H1 (cell line): ENCODE results near the gene WDR38. TPM values are rescaled to one million over a fixed set of nuclear protein-coding genes. Genes with fewer than 3 reads are reported as not detected.

ENCODE experiments used
- CTCF ChIA-PET: fragments of 300-600 bp; sonication (Branson Sonifier 250); formaldehyde crosslinking; loops from one replicate; lab custom pipeline; 2021; ENCODE audit not compliant: partially characterized antibody; lab: Charles Lee
- POLR2A ChIA-PET: fragments of 300-600 bp; sonication (Branson Sonifier 250); formaldehyde crosslinking; loops from one replicate; lab custom pipeline; 2021; ENCODE audit warnings: inconsistent platforms; ENCODE audit not compliant: partially characterized antibody; lab: Charles Lee
- DNase-seq, 2 experiments: peaks; one replicate each; pipeline versions ENCODE4 v3.0.0 to v3.0.0-alpha.2; 2010 to 2022; ENCODE audit warnings: low spot score in 2 of 2, low read depth in 1 of 2, mixed read lengths in 1 of 2
- FAIRE-seq: peaks from 2 replicates; lab custom pipeline; 2011; peaks lifted over from hg19 to GRCh38; lab: Jason Lieb, UNC
- H2AFZ ChIP-seq: 2 replicates; pipeline ENCODE4 v1.8.1; 2012; ENCODE audit warnings: low read length, inconsistent platforms
- H2AK5ac ChIP-seq: 2 replicates; pipeline ENCODE4 v1.6.1; 2013; ENCODE audit warnings: low read depth, low read length
- H2BK120ac ChIP-seq: replicated peaks from 2 replicates; pipeline ENCODE3; 2013; ENCODE audit warnings: low read depth, low read length, inconsistent platforms
- H2BK12ac ChIP-seq: 2 replicates; pipeline ENCODE4 v1.6.1; 2013; ENCODE audit warnings: low read depth, low read length
- H2BK15ac ChIP-seq: 2 replicates; pipeline ENCODE4 v1.6.1; 2013; ENCODE audit warnings: low read length
- H2BK20ac ChIP-seq: 2 replicates; pipeline ENCODE4 v1.6.1; 2013; ENCODE audit warnings: low read length
- H2BK5ac ChIP-seq: 2 replicates; pipeline ENCODE4 v1.6.1; 2013; ENCODE audit warnings: low read depth, low read length
- H3K14ac ChIP-seq: 2 replicates; pipeline ENCODE4 v1.6.1; 2013; ENCODE audit warnings: inconsistent platforms; ENCODE audit not compliant: insufficient read length
- H3K18ac ChIP-seq: 2 replicates; pipeline ENCODE4 v1.6.1; 2013; ENCODE audit warnings: low read length; ENCODE audit errors: extremely low read depth
- H3K23ac ChIP-seq: 2 replicates; pipeline ENCODE4 v1.6.1; 2013; ENCODE audit warnings: inconsistent platforms; ENCODE audit not compliant: insufficient read length
- H3K23me2 ChIP-seq: 2 replicates; pipeline ENCODE4 v1.6.1; 2013; ENCODE audit warnings: low read depth, low read length
- H3K27ac ChIP-seq: 2 replicates; pipeline ENCODE4 v1.6.1; 2011; ENCODE audit warnings: low read depth, low read length, inconsistent platforms
- H3K27me3 ChIP-seq, 4 experiments: replicated peaks in 1 of 4; 1 replicate in 1 of 4; 2 replicates in 3 of 4; pipeline versions ENCODE4 v1.6.1 to v1.8.1; 2011 to 2013; ENCODE audit warnings: low read length in 3 of 4, mild to moderate bottlenecking in 3 of 4, inconsistent platforms in 2 of 4, mixed read lengths in 2 of 4, moderate library complexity in 1 of 4; ENCODE audit not compliant: control insufficient read depth in 3 of 4, insufficient read depth in 3 of 4; ENCODE audit errors: extremely low read depth in 1 of 4
- H3K36me3 ChIP-seq, 4 experiments: 2 replicates each; pipeline versions ENCODE4 v1.6.1 to v1.8.1; 2011 to 2013; ENCODE audit warnings: mild to moderate bottlenecking in 4 of 4, low read length in 3 of 4, moderate library complexity in 2 of 4, control low read depth in 1 of 4, inconsistent platforms in 1 of 4; ENCODE audit not compliant: insufficient read depth in 4 of 4, control insufficient read depth in 2 of 4
- H3K4ac ChIP-seq: replicated peaks from 2 replicates; pipeline ENCODE3; 2013; ENCODE audit warnings: low read length, low read depth, mixed read lengths, inconsistent platforms; ENCODE audit not compliant: insufficient read length
- H3K4me1 ChIP-seq, 4 experiments: replicated peaks in 1 of 4; 1 replicate in 1 of 4; 2 replicates in 3 of 4; pipeline versions ENCODE4 v1.6.1 to v1.8.1; 2011 to 2013; ENCODE audit warnings: low read length in 3 of 4, inconsistent platforms in 2 of 4, mixed read lengths in 1 of 4; ENCODE audit not compliant: insufficient read depth in 4 of 4, control insufficient read depth in 3 of 4
- H3K4me2 ChIP-seq, 2 experiments: 2 replicates each; pipeline versions ENCODE4 v1.6.1 to v1.8.1; 2011 to 2013; ENCODE audit warnings: low read depth in 2 of 2, low read length in 2 of 2, control low read depth in 1 of 2, inconsistent platforms in 1 of 2, mild to moderate bottlenecking in 1 of 2; ENCODE audit not compliant: insufficient read depth in 1 of 2
- H3K4me3 ChIP-seq, 4 experiments: fragments of 200-600, 300-600 bp in 1 of 4; sonication (generic), shearing (Covaris generic), sonication (Bioruptor Twin) in 1 of 4; 2 replicates each; pipeline versions ENCODE4 v1.5.1 to v1.8.1; 2011 to 2016; ENCODE audit warnings: low read length in 4 of 4, low read depth in 3 of 4, control low read depth in 2 of 4, inconsistent platforms in 2 of 4, mild to moderate bottlenecking in 2 of 4, mixed read lengths in 1 of 4, moderate library complexity in 1 of 4; ENCODE audit not compliant: insufficient read depth in 2 of 4; ENCODE audit errors: extremely low read depth in 1 of 4
- H3K56ac ChIP-seq: replicated peaks from 2 replicates; pipeline ENCODE3; 2013; ENCODE audit warnings: low read depth, mild to moderate bottlenecking, mixed read lengths, low read length, inconsistent platforms; ENCODE audit not compliant: insufficient read length
- H3K79me1 ChIP-seq: 2 replicates; pipeline ENCODE4 v1.6.1; 2013; ENCODE audit warnings: low read depth, low read length, control low read depth
- H3K79me2 ChIP-seq, 2 experiments: 2 replicates each; pipeline versions ENCODE4 v1.6.1 to v1.8.1; 2012 to 2013; ENCODE audit warnings: low read length in 2 of 2, mild to moderate bottlenecking in 2 of 2, inconsistent platforms in 1 of 2; ENCODE audit not compliant: insufficient read depth in 2 of 2, control insufficient read depth in 1 of 2
- H3K9ac ChIP-seq, 4 experiments: replicated peaks in 1 of 4; 1 replicate in 1 of 4; 2 replicates in 3 of 4; pipeline versions ENCODE4 v1.6.1 to v1.8.1; 2011 to 2013; ENCODE audit warnings: low read depth in 3 of 4, low read length in 3 of 4, control low read depth in 2 of 4, mild to moderate bottlenecking in 2 of 4, moderate library complexity in 2 of 4, inconsistent platforms in 1 of 4; ENCODE audit errors: extremely low read depth in 1 of 4
- H3K9me3 ChIP-seq, 2 experiments: 2 replicates each; pipeline versions ENCODE4 v1.6.1 to v1.8.1; 2012 to 2013; ENCODE audit warnings: mild to moderate bottlenecking in 2 of 2, moderate library complexity in 2 of 2, control low read depth in 1 of 2, inconsistent platforms in 1 of 2, low read depth in 1 of 2, low read length in 1 of 2, mixed read lengths in 1 of 2; ENCODE audit not compliant: insufficient read depth in 2 of 2
- H4K20me1 ChIP-seq, 2 experiments: replicated peaks in 1 of 2; 2 replicates each; pipeline versions ENCODE3 to v1.8.1; 2011 to 2013; ENCODE audit warnings: inconsistent platforms in 2 of 2, low read length in 2 of 2, mild to moderate bottlenecking in 1 of 2; ENCODE audit not compliant: insufficient read depth in 2 of 2, control insufficient read depth in 1 of 2
- H4K5ac ChIP-seq: 2 replicates; pipeline ENCODE4 v1.6.1; 2013; ENCODE audit warnings: low read length, low read depth, mixed read lengths, inconsistent platforms; ENCODE audit not compliant: insufficient read length
- H4K8ac ChIP-seq: 2 replicates; pipeline ENCODE4 v1.8.0; 2013; ENCODE audit warnings: mild to moderate bottlenecking, moderate library complexity, low read length, inconsistent platforms; ENCODE audit not compliant: insufficient read depth; ENCODE audit errors: extremely low read depth
- H4K91ac ChIP-seq: replicated peaks from 2 replicates; pipeline ENCODE3; 2013; ENCODE audit warnings: low read length, mixed read lengths, inconsistent platforms; ENCODE audit not compliant: insufficient read length
- CHD1 ChIP-seq: IDR thresholded peaks from 2 replicates; pipeline ENCODE4 v1.6.1; 2012; ENCODE audit warnings: low read depth, low read length, improper control_type of control experiment
- CTBP2 ChIP-seq: IDR thresholded peaks from 2 replicates; pipeline ENCODE4 v1.7.0; 2011; ENCODE audit warnings: borderline replicate concordance, mild to moderate bottlenecking, moderate library complexity, mixed read lengths, low read length; ENCODE audit not compliant: insufficient read depth, insufficient read length
- CTCF ChIP-seq, 3 experiments: IDR thresholded peaks; 1 replicate in 2 of 3; 2 replicates in 1 of 3; pipeline versions ENCODE4 v1.5.1 to v1.6.1; 2011; ENCODE audit warnings: low read length in 3 of 3, mild to moderate bottlenecking in 3 of 3, inconsistent platforms in 2 of 3, low read depth in 1 of 3, moderate library complexity in 1 of 3; ENCODE audit not compliant: insufficient read depth in 1 of 3; ENCODE audit errors: control extremely low read depth in 1 of 3
- HDAC2 ChIP-seq, 2 experiments: fragments of 300-600 bp in 1 of 2; sonication (generic) in 1 of 2; IDR thresholded peaks; 2 replicates each; pipeline ENCODE4 v1.6.1; 2011 to 2012; ENCODE audit warnings: low read depth in 2 of 2, low read length in 2 of 2, mild to moderate bottlenecking in 2 of 2, moderate library complexity in 2 of 2, borderline replicate concordance in 1 of 2, inconsistent platforms in 1 of 2
- KDM5A ChIP-seq: fragments of 200-600 bp; IDR thresholded peaks from 2 replicates; pipeline ENCODE4 v1.7.1; 2012; ENCODE audit warnings: mild to moderate bottlenecking, low read length, inconsistent platforms, mixed read lengths
- TAF1 ChIP-seq: IDR thresholded peaks from 2 replicates; pipeline ENCODE4 v1.6.1; 2011; ENCODE audit warnings: mild to moderate bottlenecking, low read depth, low read length
- TBP ChIP-seq: IDR thresholded peaks from 2 replicates; pipeline ENCODE4 v1.6.1; 2011; ENCODE audit warnings: low read depth, low read length, improper control_type of control experiment
- TEAD4 ChIP-seq: IDR thresholded peaks from 2 replicates; pipeline ENCODE4 v1.6.1; 2012; ENCODE audit warnings: low read depth, low read length, inconsistent platforms, mixed read lengths
- YY1 ChIP-seq: IDR thresholded peaks from 2 replicates; pipeline ENCODE4 v1.6.1; 2011; ENCODE audit warnings: low read depth, mild to moderate bottlenecking, low read length
- WGBS, 2 experiments: shearing (Covaris generic) in 1 of 2; methylation state at CpG; one replicate each; pipeline versions ENCODE4 v1.1.6 to v1.1.7; 2013 to 2015; ENCODE audit warnings: low lambda C conversion rate in 2 of 2, mixed read lengths in 2 of 2, inconsistent platforms in 1 of 2, low coverage in 1 of 2, missing lambda C conversion rate in 1 of 2; ENCODE audit not compliant: insufficient replicate concordance in 2 of 2, insufficient coverage in 1 of 2, insufficient read length in 1 of 2; ENCODE audit errors: extremely low coverage in 1 of 2, missing lambda C conversion rate in 1 of 2; 5-methylcytosine and 5-hydroxymethylcytosine counted together
- polyA plus RNA-seq, 7 experiments: library from polyadenylated mRNA; depleted of rRNA in 3 of 7; stranded (reverse) in 5 of 7; unstranded in 2 of 7; fragments of >200 nt in 5 of 7; fragments of 200-250 nt in 2 of 7; gene quantifications; 1 replicate in 5 of 7; 2 replicates in 1 of 7; 4 replicates in 1 of 7; pipeline versions ENCODE4 v1.2.1 to v1.2.3, GENCODE V29; 2011 to 2013; ENCODE audit warnings: missing spikeins in 2 of 7, mixed read lengths in 2 of 7
- total RNA-seq: library from RNA; stranded (reverse); fragmentation: NEBNext Ultra II Directional; extraction: Animal tissue kit (Norgen Biotek cat#: 25700); gene quantifications from 2 replicates; pipeline ENCODE4 v1.2.1, GENCODE V29; 2021

Gene WDR38
- total and polyA plus RNA-seq, 2 of the 8 experiments (the other 6 are each of a cell fraction or from before 2014, with no cell fraction given): not detected

- Histone ChIP-seq H2AK5ac (no peak overlapping the region), H3K27ac (no peak overlapping the region), H3K4ac (no peak overlapping the region), H2BK120ac (no peak overlapping the region), H4K8ac (no peak overlapping the region), H2BK15ac (no peak overlapping the region), H4K91ac (no peak overlapping the region), H3K56ac (no peak overlapping the region), H3K23ac (no peak overlapping the region), H4K5ac (no peak overlapping the region), H3K79me1 (peaks cover 6% of the 10 kb centered on the region; the same call in 1 of the 2 replicates), H2BK5ac (no peak overlapping the region), H2AFZ (no peak overlapping the region), H3K23me2 (0 out of 2 replicates have a peak, but pooled peaks cover 4% of the 10 kb centered on the region), H3K4me1 (peaks cover 5 to 16% (median 10%) of the 10 kb centered on the region in 4 experiments), H3K14ac (no peak overlapping the region), H3K36me3 (peaks cover 12 to 54% (median 24%) of the 10 kb centered on the region in 4 experiments), H3K4me2 (no peak overlapping the region), H3K79me2 (peaks cover 5 to 20% of the 10 kb centered on the region in 2 experiments), H3K27me3 (no peaks in the 10 kb centered on the region), H4K20me1 (peaks cover 5 to 21% of the 10 kb centered on the region in 2 experiments), H3K9me3 (peaks cover 0 to 3% of the 10 kb centered on the region in 2 experiments; a peak in 1 of 4 replicates), H2BK12ac (no peak overlapping the region), H2BK20ac (no peak overlapping the region), H3K4me3 (no peak overlapping the region), H3K9ac (no peak overlapping the region), H3K18ac (no peak overlapping the region)
- WGBS, 2 experiments: 96 to 100% methylated on average over 4 to 14 of the region's 14 CpGs
- ChIA-PET POLR2A (interaction anchor here (1.9 to 31.1 kb wide), 3 partner anchors 14 to 40 kb away, joined by 4 to 573 read pairs (median 9); partner anchors contain the start of genes ARPC5L, RPL35 and WDR38), CTCF (interaction anchor here (0.5 to 3.4 kb wide), 10 partner anchors 12 to 106 kb away, joined by 3 to 21 read pairs (median 4); partner anchors contain the start of gene WDR38)
- DNase-seq: no peak
- no peak for FAIRE-seq
- no peak for TF ChIP-seq KDM5A
- no peak for TF ChIP-seq TBP
- no peak for TF ChIP-seq TAF1
- no peak for TF ChIP-seq TEAD4
- TF ChIP-seq YY1: no peak
- no peak for TF ChIP-seq CTBP2
- no peak for TF ChIP-seq CTCF (IDR thresholded peaks at IDR 0.05; ENCODE audit: control extremely low read depth in 1 of 3, insufficient read depth in 1 of 3, low read depth in 1 of 3, low read length in 3 of 3)
- no peak for TF ChIP-seq CHD1
- no peak for TF ChIP-seq HDAC2 (IDR thresholded peaks at IDR 0.05; ENCODE audit: borderline replicate concordance in 1 of 2, low read depth in 2 of 2, low read length in 2 of 2)
Observed at GRCh38 chr9:124877021-124877782, 23.9 kb downstream of the WDR38 start.
